ENCODE data around the gene DIMT1. TPM values are rescaled to one million over a fixed set of nuclear protein-coding genes. Genes with fewer than 3 reads are reported as not detected.

DIMT1 gene
- total RNA-seq, 8 experiments from 2014 or later = 20.6 to 35.4 (median 27.5) TPM

- H3K4me3 ChIP-seq = no peak overlapping the region
- no peaks in the 10 kb centered on the region for H3K4me1 ChIP-seq (replicated peaks in 1 of 2)
- in situ Hi-C loops (cut with MboI; ENCODE audit: low pct_unique_long_range_greater_than_20kb in 2 of 9, low sequenced_read_pairs in 9 of 9, unreplicated experiment in 9 of 9) = no loop called here
- H3K27ac ChIP-seq = no peak overlapping the region
- 40 to 100% (median 76%) methylated on average over 1 to 5 of the region's 5 CpGs; no CpG with 5 or more reads in 1 of the 10 experiments for WGBS, 10 experiments
- ATAC-seq (replicated peaks in 6 of 8) = peak in 1 of 8 experiments; percentile 31
These were observed 8.3 kb downstream of the DIMT1 start for GRCh38 chr5:62395210-62395950.

- in situ Hi-C loops (cut with MboI; ENCODE audit: low pct_unique_long_range_greater_than_20kb in 2 of 9, low sequenced_read_pairs in 9 of 9, unreplicated experiment in 9 of 9) = no loop called here
- Histone ChIP-seq H3K27ac (no peak overlapping the region), H3K4me1 (replicated peaks in 1 of 2) (no peaks in the 10 kb centered on the region), H3K4me3 (no peak overlapping the region)
- ATAC-seq (replicated peaks in 6 of 8) = no peak
These were observed 16.9 kb downstream of the DIMT1 start for GRCh38 chr5:62386824-62387223.

- ATAC-seq (replicated peaks in 6 of 8) = no peak
- no peak overlapping the region for H3K27ac ChIP-seq
- H3K4me1 ChIP-seq (replicated peaks in 1 of 2) = no peaks in the 10 kb centered on the region
- in situ Hi-C loops (cut with MboI; ENCODE audit: low pct_unique_long_range_greater_than_20kb in 2 of 9, low sequenced_read_pairs in 9 of 9, unreplicated experiment in 9 of 9) = no loop called here
- H3K4me3 ChIP-seq = no peak overlapping the region
- 80 to 100% (median 100%) methylated on average over 1 to 2 of the region's 2 CpGs; no CpG with 5 or more reads in 2 of the 10 experiments for WGBS, 10 experiments
These were observed 17.8 kb downstream of the DIMT1 start for GRCh38 chr5:62385816-62386400.

GRCh38 chr5:62385131-62385530, 18.6 kb downstream of the DIMT1 start:
- ATAC-seq (replicated peaks in 6 of 8) = no peak
- Histone ChIP-seq H3K4me3 (no peak overlapping the region), H3K27ac (no peak overlapping the region), H3K4me1 (replicated peaks in 1 of 2) (no peaks in the 10 kb centered on the region)
- 72 to 100% (median 93%) methylated on average over 1 to 4 of the region's 4 CpGs for WGBS, 10 experiments
- in situ Hi-C loops (cut with MboI; ENCODE audit: low pct_unique_long_range_greater_than_20kb in 2 of 9, low sequenced_read_pairs in 9 of 9, unreplicated experiment in 9 of 9) = no loop called here

- ATAC-seq (replicated peaks in 6 of 8) = peak in 2 of 8 experiments; percentile 45 to 80
- H3K27ac ChIP-seq = no peak overlapping the region
- in situ Hi-C loops (cut with MboI; ENCODE audit: low pct_unique_long_range_greater_than_20kb in 2 of 9, low sequenced_read_pairs in 9 of 9, unreplicated experiment in 9 of 9) = no loop called here
- H3K4me1 ChIP-seq (replicated peaks in 1 of 2) = no peaks in the 10 kb centered on the region
- WGBS, 10 experiments = 83 to 100% (median 95%) methylated on average over 1 to 3 of the region's 3 CpGs; no CpG with 5 or more reads in 2 of the 10 experiments
- no peak overlapping the region for H3K4me3 ChIP-seq
These were observed 27.6 kb downstream of the DIMT1 start for GRCh38 chr5:62376064-62376463.

- no peak for ATAC-seq (replicated peaks in 6 of 8)
- Histone ChIP-seq H3K4me1 (replicated peaks in 1 of 2) (no peaks in the 10 kb centered on the region), H3K4me3 (no peak overlapping the region), H3K27ac (no peak overlapping the region)
- in situ Hi-C loops (cut with MboI; ENCODE audit: low pct_unique_long_range_greater_than_20kb in 2 of 9, low sequenced_read_pairs in 9 of 9, unreplicated experiment in 9 of 9) = no loop called here
These were observed 28.1 kb downstream of the DIMT1 start for GRCh38 chr5:62375627-62376026.

- WGBS, 10 experiments = 100% methylated on average over 1 of the region's 1 CpG; no CpG with 5 or more reads in 5 of the 10 experiments
- no peak overlapping the region for H3K27ac ChIP-seq
- no peak for ATAC-seq (replicated peaks in 6 of 8)
- no peak overlapping the region for H3K4me3 ChIP-seq
- no peaks in the 10 kb centered on the region for H3K4me1 ChIP-seq (replicated peaks in 1 of 2)
- in situ Hi-C loops (cut with MboI; ENCODE audit: low pct_unique_long_range_greater_than_20kb in 2 of 9, low sequenced_read_pairs in 9 of 9, unreplicated experiment in 9 of 9) = loop anchor here in 2 of 9 experiments (25.0 kb wide), 1 partner anchor 162 kb away; no protein-coding TSS in a partner anchor
These were observed 29.6 kb downstream of the DIMT1 start for GRCh38 chr5:62374090-62374489.

- 94 to 100% (median 98%) methylated on average over 1 to 3 of the region's 3 CpGs for WGBS, 10 experiments
These were observed 30.3 kb downstream of the DIMT1 start for GRCh38 chr5:62373382-62373781.

GRCh38 chr5:62372600-62372999, 31.1 kb downstream of the DIMT1 start:
- in situ Hi-C loops (cut with MboI; ENCODE audit: low pct_unique_long_range_greater_than_20kb in 2 of 9, low sequenced_read_pairs in 9 of 9, unreplicated experiment in 9 of 9) = loop anchor here in 2 of 9 experiments (25.0 kb wide), 1 partner anchor 160 kb away; no protein-coding TSS in a partner anchor
- Histone ChIP-seq H3K4me1 (replicated peaks in 1 of 2) (no peaks in the 10 kb centered on the region), H3K4me3 (no peak overlapping the region), H3K27ac (no peak overlapping the region)
- ATAC-seq (replicated peaks in 6 of 8) = no peak
- 0 to 100% (median 88%) methylated on average over 1 to 3 of the region's 3 CpGs; no CpG with 5 or more reads in 3 of the 10 experiments for WGBS, 10 experiments

More at GRCh38 chr5:62373382-62373781, 30.3 kb downstream of the DIMT1 start:
- Histone ChIP-seq H3K4me1 (replicated peaks in 1 of 2) (no peaks in the 10 kb centered on the region), H3K27ac (no peak overlapping the region), H3K4me3 (no peak overlapping the region)
- no peak for ATAC-seq (replicated peaks in 6 of 8)
- in situ Hi-C loops (cut with MboI; ENCODE audit: low pct_unique_long_range_greater_than_20kb in 2 of 9, low sequenced_read_pairs in 9 of 9, unreplicated experiment in 9 of 9) = loop anchor here in 2 of 9 experiments (25.0 kb wide), 1 partner anchor 161 kb away; no protein-coding TSS in a partner anchor

- Histone ChIP-seq H3K27ac (no peak overlapping the region), H3K4me1 (replicated peaks in 1 of 2) (no peaks in the 10 kb centered on the region), H3K4me3 (no peak overlapping the region)
- ATAC-seq (replicated peaks in 6 of 8) = no peak
- in situ Hi-C loops (cut with MboI; ENCODE audit: low pct_unique_long_range_greater_than_20kb in 2 of 9, low sequenced_read_pairs in 9 of 9, unreplicated experiment in 9 of 9) = loop anchor here in 2 of 9 experiments (25.0 kb wide), 1 partner anchor 159 kb away; no protein-coding TSS in a partner anchor
These were observed 32.3 kb downstream of the DIMT1 start for GRCh38 chr5:62371409-62371808.

GRCh38 chr5:62369039-62369438, 34.7 kb downstream of the DIMT1 start:
- no peak overlapping the region for H3K27ac ChIP-seq
- no peak overlapping the region for H3K4me3 ChIP-seq
- no peaks in the 10 kb centered on the region for H3K4me1 ChIP-seq (replicated peaks in 1 of 2)
- WGBS, 10 experiments = 80 to 100% (median 100%) methylated on average over 1 to 2 of the region's 2 CpGs; no CpG with 5 or more reads in 3 of the 10 experiments
- ATAC-seq (replicated peaks in 6 of 8) = no peak
- in situ Hi-C loops (cut with MboI; ENCODE audit: low pct_unique_long_range_greater_than_20kb in 2 of 9, low sequenced_read_pairs in 9 of 9, unreplicated experiment in 9 of 9) = loop anchor here in 2 of 9 experiments (25.0 kb wide), 1 partner anchor 157 kb away; no protein-coding TSS in a partner anchor

GRCh38 chr5:62362701-62363100, 41.0 kb downstream of the DIMT1 start:
- no peak for ATAC-seq (replicated peaks in 6 of 8)
- 90 to 100% (median 100%) methylated on average over 2 to 3 of the region's 3 CpGs; no CpG with 5 or more reads in 1 of the 10 experiments for WGBS, 10 experiments
- in situ Hi-C loops (cut with MboI; ENCODE audit: low pct_unique_long_range_greater_than_20kb in 2 of 9, low sequenced_read_pairs in 9 of 9, unreplicated experiment in 9 of 9) = loop anchor here in 2 of 9 experiments (25.0 kb wide), 1 partner anchor 150 kb away; no protein-coding TSS in a partner anchor
- Histone ChIP-seq H3K4me3 (no peak overlapping the region), H3K4me1 (replicated peaks in 1 of 2) (no peaks in the 10 kb centered on the region), H3K27ac (no peak overlapping the region)

- Histone ChIP-seq H3K27ac (no peak overlapping the region), H3K4me1 (replicated peaks in 1 of 2) (no peaks in the 10 kb centered on the region), H3K4me3 (no peak overlapping the region)
- peak in 4 of 8 experiments; percentile 48 to 76 (median 62) for ATAC-seq (replicated peaks in 6 of 8)
- in situ Hi-C loops (cut with MboI; ENCODE audit: low pct_unique_long_range_greater_than_20kb in 2 of 9, low sequenced_read_pairs in 9 of 9, unreplicated experiment in 9 of 9) = loop anchor here in 2 of 9 experiments (25.0 kb wide), 1 partner anchor 142 kb away; no protein-coding TSS in a partner anchor
These were observed 49.5 kb downstream of the DIMT1 start for GRCh38 chr5:62354028-62354874.

Data from motor neuron (in vitro differentiated cells).